ENCODE data around the gene CHAD. TPM values are rescaled to one million over a fixed set of nuclear protein-coding genes. Genes with fewer than 3 reads are reported as not detected.

The CHAD gene
- total and polyA plus RNA-seq, 2 of the 4 experiments (the other 2 are of a cell fraction): 0.03 TPM; not detected in 1

DNA sequence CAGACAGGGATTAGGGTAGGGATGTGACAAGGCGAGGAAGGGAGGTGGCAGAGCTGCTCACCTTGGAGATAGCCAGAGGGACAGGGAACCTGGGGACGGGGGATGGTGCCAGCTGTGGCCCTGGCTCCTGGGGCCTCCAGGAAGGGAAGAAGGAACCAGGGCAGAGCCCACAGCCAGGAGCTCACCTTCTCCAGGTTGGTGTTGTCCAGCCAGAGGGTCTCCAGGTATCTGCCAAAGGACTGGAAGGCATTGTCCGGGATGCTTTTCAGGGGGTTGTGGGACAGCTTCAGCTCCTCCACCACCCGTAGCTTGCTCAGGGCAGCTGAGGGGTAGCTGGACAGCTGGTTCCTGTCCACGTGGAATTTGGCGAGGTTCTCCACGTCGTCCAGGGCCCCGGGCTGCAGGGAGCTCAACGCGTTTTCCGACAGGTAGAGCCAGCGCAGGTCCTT, 801 bp downstream of the CHAD start:
- Histone ChIP-seq H4K8ac (ENCODE audit: low read depth in 2 of 2, low read length in 2 of 2) (no peak overlapping the region), H2BK120ac (ENCODE audit: low read depth, low read length) (no peak overlapping the region), H3K4me3 (ENCODE audit: insufficient read depth, low read depth, low read length) (no peak overlapping the region), H3K23ac (ENCODE audit: low read depth, low read length) (no peak overlapping the region), H3K9me1 (ENCODE audit: insufficient read depth, low read length) (no peaks in the 10 kb centered on the region), H3K56ac (ENCODE audit: extremely low read depth, insufficient read depth, low read length) (no peak overlapping the region), H3K79me1 (ENCODE audit: low read depth in 1 of 2, low read length in 2 of 2) (no peaks in the 10 kb centered on the region), H3K9me3 (ENCODE audit: control insufficient read depth, insufficient read depth, low read length) (no peaks in the 10 kb centered on the region), H3K27me3 (ENCODE audit: control insufficient read depth, insufficient read depth, low read length) (peaks cover 27% of the 10 kb centered on the region), H2BK20ac (ENCODE audit: low read depth, low read length) (no peak overlapping the region), H4K5ac (ENCODE audit: low read depth, low read length) (no peak overlapping the region), H2BK15ac (ENCODE audit: low read depth, low read length) (no peak overlapping the region), H2BK5ac (ENCODE audit: low read depth, low read length, poor library complexity, severe bottlenecking) (no peak overlapping the region), H2AK5ac (ENCODE audit: low read depth, low read length) (no peak overlapping the region), H3K4me1 (ENCODE audit: control insufficient read depth, insufficient read depth, low read length) (peaks cover 2% of the 10 kb centered on the region), H2AFZ (replicated peaks; ENCODE audit: low read length, poor library complexity) (no peak overlapping the region), H3K9ac (ENCODE audit: low read depth, low read length) (no peak overlapping the region), H4K20me1 (ENCODE audit: insufficient read depth, low read length) (no peaks in the 10 kb centered on the region; the same call in 1 of the 2 replicates), H2AK9ac (replicated peaks; ENCODE audit: low read depth, low read length, poor library complexity) (no peak overlapping the region), H3K27ac (ENCODE audit: insufficient read depth, low read length) (no peak overlapping the region), H3K14ac (replicated peaks; ENCODE audit: low read depth, low read length) (no peak overlapping the region), H4K91ac (ENCODE audit: insufficient read depth, low read depth, low read length) (no peak overlapping the region), H3K4ac (ENCODE audit: low read depth, low read length) (no peak overlapping the region), H3K4me2 (ENCODE audit: low read depth, low read length) (no peak overlapping the region), H3K18ac (ENCODE audit: low read depth, low read length) (no peak overlapping the region), H3K36me3 (ENCODE audit: control insufficient read depth, insufficient read depth, low read length) (peaks cover 8% of the 10 kb centered on the region; the same call in 1 of the 2 replicates)
- intact Hi-C loops (cut with micrococcal nuclease) (no loop called here), dilution Hi-C loops (cut with HindIII; ENCODE audit: low sequenced_read_pairs, unreplicated experiment) (no loop called here), in situ Hi-C loops (cut with MboI; ENCODE audit: low sequenced_read_pairs) (no loop called here)
- ATAC-seq (ENCODE audit: low read depth): no peak
- CTCF ChIA-PET: interaction anchor here (0.6 kb wide), 1 partner anchor 9 kb away, joined by 3 read pairs; no protein-coding TSS in a partner anchor
- TF ChIP-seq RAD21 (IDR thresholded peaks at IDR 0.05; ENCODE audit: low read length): no peak
- TF ChIP-seq MXI1 (IDR thresholded peaks at IDR 0.05; ENCODE audit: borderline replicate concordance, low read depth, low read length): no peak
- TF ChIP-seq, protein P1, sequence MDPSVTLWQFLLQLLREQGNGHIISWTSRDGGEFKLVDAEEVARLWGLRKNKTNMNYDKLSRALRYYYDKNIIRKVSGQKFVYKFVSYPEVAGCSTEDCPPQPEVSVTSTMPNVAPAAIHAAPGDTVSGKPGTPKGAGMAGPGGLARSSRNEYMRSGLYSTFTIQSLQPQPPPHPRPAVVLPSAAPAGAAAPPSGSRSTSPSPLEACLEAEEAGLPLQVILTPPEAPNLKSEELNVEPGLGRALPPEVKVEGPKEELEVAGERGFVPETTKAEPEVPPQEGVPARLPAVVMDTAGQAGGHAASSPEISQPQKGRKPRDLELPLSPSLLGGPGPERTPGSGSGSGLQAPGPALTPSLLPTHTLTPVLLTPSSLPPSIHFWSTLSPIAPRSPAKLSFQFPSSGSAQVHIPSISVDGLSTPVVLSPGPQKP (IDR thresholded peaks at IDR 0.05; ENCODE audit: borderline replicate concordance, low read depth, low read length): no peak
- no peak for TF ChIP-seq BHLHE40 (IDR thresholded peaks at IDR 0.05; ENCODE audit: low read depth, low read length)
- TF ChIP-seq CHD1 (IDR thresholded peaks at IDR 0.05; ENCODE audit: low read depth, low read length): no peak
- TF ChIP-seq MAZ (IDR thresholded peaks at IDR 0.05; ENCODE audit: borderline replicate concordance, low read depth, low read length): no peak
- TF ChIP-seq SMC3 (IDR thresholded peaks at IDR 0.05; ENCODE audit: low read depth, low read length): no peak
- TF ChIP-seq RCOR1 (IDR thresholded peaks at IDR 0.05; ENCODE audit: insufficient replicate concordance, low read length): no peak
- TF ChIP-seq FOS (IDR thresholded peaks at IDR 0.05; ENCODE audit: low read depth, low read length): no peak
- no peak for TF ChIP-seq CEBPB (IDR thresholded peaks at IDR 0.05; ENCODE audit: low read depth, low read length)
- no peak for DNase-seq
- POLR2A ChIA-PET (ENCODE audit: unreplicated experiment): interaction anchor here (0.7 kb wide), 1 partner anchor 1428 kb away, joined by 4 read pairs; no protein-coding TSS in a partner anchor
- WGBS, 2 experiments (ENCODE audit: extremely low coverage in 2 of 2, insufficient read length in 1 of 2): 56% methylated on average over 3 of the region's 13 CpGs; no CpG with 5 or more reads in 1 of the 2 experiments
- BruUV-seq (replicated peaks): no TSS peak
